ENCODE data around the gene SNAP25.

Gene SNAP25

DNA sequence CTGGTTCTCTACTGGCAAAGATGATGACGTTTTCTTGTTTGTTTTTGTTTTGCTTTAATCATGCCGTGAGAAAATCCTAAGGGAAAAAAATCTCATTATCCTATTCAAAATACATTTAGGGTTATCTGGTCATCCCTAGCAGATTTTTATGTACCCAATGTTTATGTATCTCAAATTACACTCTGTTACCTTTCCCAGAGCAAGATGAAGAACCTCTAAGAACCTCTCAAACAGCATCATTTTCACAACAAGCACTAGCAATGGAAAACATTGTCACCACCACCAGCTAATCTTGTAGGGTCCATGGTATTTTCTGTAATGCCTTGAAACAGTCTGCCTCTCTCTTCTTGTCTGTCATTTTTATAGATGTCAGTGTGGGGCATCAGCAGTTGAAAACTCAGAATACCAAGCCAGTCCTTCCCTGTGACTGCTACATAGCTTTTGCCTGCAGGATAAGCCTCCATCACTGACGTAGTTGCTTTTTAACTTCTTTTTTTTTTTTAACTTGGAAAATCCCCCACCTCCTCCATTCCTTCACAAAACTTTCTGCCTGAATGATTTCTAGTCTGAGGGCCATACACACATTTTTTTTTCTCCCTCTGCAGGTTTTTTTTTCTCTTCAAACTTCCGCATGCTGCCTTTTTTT is 2.4 kb upstream of the SNAP25 start:
- ChIA-PET CTCF (no interaction called here), POLR2A (no interaction called here)
- no peak for DNase-seq
- H3K4me1 ChIP-seq (ENCODE audit: control extremely low read depth in 1 of 4, control insufficient read depth in 4 of 4, insufficient read depth in 4 of 4, low read length in 3 of 4) = peaks cover 0 to 18% (median 15%) of the 10 kb centered on the region in 4 experiments
- H3K27ac ChIP-seq (ENCODE audit: insufficient read depth in 1 of 2, low read depth in 1 of 2, low read length in 2 of 2, poor library complexity in 1 of 2, severe bottlenecking in 2 of 2) = no peak overlapping the region
- peaks cover 8 to 50% (median 20%) of the 10 kb centered on the region in 5 experiments for H3K27me3 ChIP-seq (replicated peaks in 2 of 5; ENCODE audit: control insufficient read depth in 4 of 5, insufficient read depth in 5 of 5, low read length in 4 of 5)
- no peaks in the 10 kb centered on the region for H3K36me3 ChIP-seq (ENCODE audit: control insufficient read depth in 4 of 4, insufficient read depth in 4 of 4, low read length in 3 of 4)
- H3K9me3 ChIP-seq (ENCODE audit: control extremely low read depth in 1 of 5, control insufficient read depth in 4 of 5, insufficient read depth in 2 of 5, low read depth in 1 of 5, low read length in 4 of 5) = no peaks in the 10 kb centered on the region
- 65% methylated on average over 2 of the region's 4 CpGs for whole genome bisulfite sequencing (ENCODE audit: insufficient coverage)
- H3K4me3 ChIP-seq (ENCODE audit: control insufficient read depth in 1 of 7, extremely low read depth in 1 of 7, insufficient read depth in 4 of 7, low read depth in 2 of 7, low read length in 6 of 7) = no peak overlapping the region

DNA sequence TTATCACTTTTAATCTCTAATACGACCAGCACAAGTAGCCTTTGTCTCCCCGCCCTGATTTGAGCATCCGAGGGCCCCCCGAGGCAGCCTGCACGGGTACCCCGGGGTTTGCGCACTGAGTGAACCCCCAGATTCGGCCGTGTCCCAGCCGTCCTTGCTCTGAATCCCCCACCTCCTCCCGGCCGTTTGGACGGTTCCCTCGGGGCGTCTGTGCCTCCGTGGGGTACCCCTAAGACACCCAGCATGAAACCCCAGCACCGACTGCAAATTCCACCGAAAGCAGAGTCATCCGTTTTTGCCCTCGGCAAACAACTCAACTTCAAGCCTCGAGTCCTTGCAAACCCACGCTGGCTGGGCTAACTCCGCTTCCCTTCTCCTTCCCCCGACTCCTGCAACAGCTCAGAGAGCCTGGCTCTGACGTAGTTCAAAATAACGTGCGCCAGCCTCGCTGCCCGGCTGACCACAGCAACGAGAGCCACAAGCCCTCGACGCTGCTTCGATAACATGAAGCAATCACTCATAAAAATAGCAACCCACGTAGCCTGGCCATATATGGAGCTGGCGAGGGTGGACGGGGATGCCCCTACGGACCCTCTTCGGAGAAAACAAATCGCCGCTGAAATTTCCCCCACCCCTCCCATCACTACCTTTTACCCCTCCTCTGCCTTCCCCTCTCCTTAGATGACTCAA is 764 bp upstream of the SNAP25 start:
- Histone ChIP-seq H3K4me3 (ENCODE audit: control insufficient read depth in 1 of 7, extremely low read depth in 1 of 7, insufficient read depth in 4 of 7, low read depth in 2 of 7, low read length in 6 of 7) (peak overlapping the region in 5 of 7 experiments; percentile 28 to 54 (median 41)), H3K27me3 (replicated peaks in 2 of 5; ENCODE audit: control insufficient read depth in 4 of 5, insufficient read depth in 5 of 5, low read length in 4 of 5) (peaks cover 8 to 50% (median 20%) of the 10 kb centered on the region in 5 experiments), H3K9me3 (ENCODE audit: control extremely low read depth in 1 of 5, control insufficient read depth in 4 of 5, insufficient read depth in 2 of 5, low read depth in 1 of 5, low read length in 4 of 5) (no peaks in the 10 kb centered on the region), H3K27ac (ENCODE audit: insufficient read depth in 1 of 2, low read depth in 1 of 2, low read length in 2 of 2, poor library complexity in 1 of 2, severe bottlenecking in 2 of 2) (no peak overlapping the region), H3K36me3 (ENCODE audit: control insufficient read depth in 4 of 4, insufficient read depth in 4 of 4, low read length in 3 of 4) (no peaks in the 10 kb centered on the region), H3K4me1 (ENCODE audit: control extremely low read depth in 1 of 4, control insufficient read depth in 4 of 4, insufficient read depth in 4 of 4, low read length in 3 of 4) (peaks cover 0 to 18% (median 16%) of the 10 kb centered on the region in 4 experiments)
- DNase-seq = peak; percentile 20 to 58 (median 41)
- ChIA-PET CTCF (no interaction called here), POLR2A (no interaction called here)
- WGBS (ENCODE audit: insufficient coverage) = 2% methylated on average over 33 of the region's 40 CpGs

- H3K27me3 ChIP-seq (replicated peaks in 2 of 5; ENCODE audit: control insufficient read depth in 4 of 5, insufficient read depth in 5 of 5, low read length in 4 of 5) = peaks cover 8 to 45% (median 20%) of the 10 kb centered on the region in 5 experiments
- no peak overlapping the region for H3K27ac ChIP-seq (ENCODE audit: insufficient read depth in 1 of 2, low read depth in 1 of 2, low read length in 2 of 2, poor library complexity in 1 of 2, severe bottlenecking in 2 of 2)
- peak; percentile 74 to 87 (median 86) for DNase-seq
- no peaks in the 10 kb centered on the region for H3K36me3 ChIP-seq (ENCODE audit: control insufficient read depth in 4 of 4, insufficient read depth in 4 of 4, low read length in 3 of 4)
- peaks cover 0 to 28% (median 19%) of the 10 kb centered on the region in 4 experiments for H3K4me1 ChIP-seq (ENCODE audit: control extremely low read depth in 1 of 4, control insufficient read depth in 4 of 4, insufficient read depth in 4 of 4, low read length in 3 of 4)
- POLR2A ChIA-PET = no interaction called here
- CTCF ChIA-PET = interaction anchor here (0.7 kb wide), 1 partner anchor 239 kb away, joined by 3 read pairs; no protein-coding TSS in a partner anchor
- 0% methylated on average over 32 of the region's 32 CpGs for WGBS (ENCODE audit: insufficient coverage)
- peak overlapping the region in 6 of 7 experiments; percentile 48 to 82 (median 68) for H3K4me3 ChIP-seq (ENCODE audit: control insufficient read depth in 1 of 7, extremely low read depth in 1 of 7, insufficient read depth in 4 of 7, low read depth in 2 of 7, low read length in 6 of 7)
- no peaks in the 10 kb centered on the region for H3K9me3 ChIP-seq (ENCODE audit: control extremely low read depth in 1 of 5, control insufficient read depth in 4 of 5, insufficient read depth in 2 of 5, low read depth in 1 of 5, low read length in 4 of 5)
These were observed 792 bp downstream of the SNAP25 start for GRCh38 chr20:10219452-10219791.

GRCh38 chr20:10219993-10220750 is 1.5 kb downstream of the SNAP25 start:
- Histone ChIP-seq H3K36me3 (ENCODE audit: control insufficient read depth in 4 of 4, insufficient read depth in 4 of 4, low read length in 3 of 4) (no peaks in the 10 kb centered on the region), H3K9me3 (ENCODE audit: control extremely low read depth in 1 of 5, control insufficient read depth in 4 of 5, insufficient read depth in 2 of 5, low read depth in 1 of 5, low read length in 4 of 5) (no peaks in the 10 kb centered on the region), H3K4me1 (ENCODE audit: control extremely low read depth in 1 of 4, control insufficient read depth in 4 of 4, insufficient read depth in 4 of 4, low read length in 3 of 4) (peaks cover 0 to 28% (median 19%) of the 10 kb centered on the region in 4 experiments), H3K27ac (ENCODE audit: insufficient read depth in 1 of 2, low read depth in 1 of 2, low read length in 2 of 2, poor library complexity in 1 of 2, severe bottlenecking in 2 of 2) (no peak overlapping the region), H3K4me3 (ENCODE audit: control insufficient read depth in 1 of 7, extremely low read depth in 1 of 7, insufficient read depth in 4 of 7, low read depth in 2 of 7, low read length in 6 of 7) (no peak overlapping the region), H3K27me3 (replicated peaks in 2 of 5; ENCODE audit: control insufficient read depth in 4 of 5, insufficient read depth in 5 of 5, low read length in 4 of 5) (peaks cover 6 to 38% (median 20%) of the 10 kb centered on the region in 5 experiments)
- ChIA-PET POLR2A (no interaction called here), CTCF (interaction anchor here (1.0 kb wide), 1 partner anchor 1461 kb away, joined by 3 read pairs; no protein-coding TSS in a partner anchor)
- no peak for DNase-seq
- WGBS (ENCODE audit: insufficient coverage) = 94% methylated on average over 2 of the region's 4 CpGs

- H3K4me3 ChIP-seq (ENCODE audit: control insufficient read depth in 1 of 7, extremely low read depth in 1 of 7, insufficient read depth in 4 of 7, low read depth in 2 of 7, low read length in 6 of 7) = no peak overlapping the region
These were observed 2.4 kb downstream of the SNAP25 start for GRCh38 chr20:10221021-10221420.

GRCh38 chr20:10225439-10226060 is 6.9 kb downstream of the SNAP25 start:
- ChIA-PET CTCF (interaction anchor here (0.7 to 2.5 kb wide), 14 partner anchors 17 to 254 kb away, joined by 3 to 15 read pairs (median 4); no protein-coding TSS in a partner anchor), POLR2A (no interaction called here)

More at GRCh38 chr20:10221021-10221420, 2.4 kb downstream of the SNAP25 start:
- POLR2A ChIA-PET = no interaction called here
- Histone ChIP-seq H3K27ac (ENCODE audit: insufficient read depth in 1 of 2, low read depth in 1 of 2, low read length in 2 of 2, poor library complexity in 1 of 2, severe bottlenecking in 2 of 2) (no peak overlapping the region), H3K9me3 (ENCODE audit: control extremely low read depth in 1 of 5, control insufficient read depth in 4 of 5, insufficient read depth in 2 of 5, low read depth in 1 of 5, low read length in 4 of 5) (no peaks in the 10 kb centered on the region), H3K36me3 (ENCODE audit: control insufficient read depth in 4 of 4, insufficient read depth in 4 of 4, low read length in 3 of 4) (no peaks in the 10 kb centered on the region), H3K27me3 (replicated peaks in 2 of 5; ENCODE audit: control insufficient read depth in 4 of 5, insufficient read depth in 5 of 5, low read length in 4 of 5) (peaks cover 2 to 30% (median 14%) of the 10 kb centered on the region in 5 experiments), H3K4me1 (ENCODE audit: control extremely low read depth in 1 of 4, control insufficient read depth in 4 of 4, insufficient read depth in 4 of 4, low read length in 3 of 4) (peaks cover 0 to 35% (median 21%) of the 10 kb centered on the region in 4 experiments)
- CTCF ChIA-PET = interaction anchor here (0.9 kb wide), 1 partner anchor 131 kb away, joined by 3 read pairs; no protein-coding TSS in a partner anchor
- 97% methylated on average over 4 of the region's 6 CpGs for WGBS (ENCODE audit: insufficient coverage)
- DNase-seq = no peak

More at GRCh38 chr20:10225439-10226060, 6.9 kb downstream of the SNAP25 start:
- DNase-seq = peak; percentile 71 to 92 (median 86)
- H3K4me3 ChIP-seq (ENCODE audit: control insufficient read depth in 1 of 7, extremely low read depth in 1 of 7, insufficient read depth in 4 of 7, low read depth in 2 of 7, low read length in 6 of 7) = no peak overlapping the region
- H3K27me3 ChIP-seq (replicated peaks in 2 of 5; ENCODE audit: control insufficient read depth in 4 of 5, insufficient read depth in 5 of 5, low read length in 4 of 5) = no peaks in the 10 kb centered on the region
- no peak overlapping the region for H3K27ac ChIP-seq (ENCODE audit: insufficient read depth in 1 of 2, low read depth in 1 of 2, low read length in 2 of 2, poor library complexity in 1 of 2, severe bottlenecking in 2 of 2)
- no CpG with 5 or more reads among the region's 1 CpG for WGBS (ENCODE audit: insufficient coverage)
- no peaks in the 10 kb centered on the region for H3K36me3 ChIP-seq (ENCODE audit: control insufficient read depth in 4 of 4, insufficient read depth in 4 of 4, low read length in 3 of 4)
- no peaks in the 10 kb centered on the region for H3K9me3 ChIP-seq (ENCODE audit: control extremely low read depth in 1 of 5, control insufficient read depth in 4 of 5, insufficient read depth in 2 of 5, low read depth in 1 of 5, low read length in 4 of 5)
- H3K4me1 ChIP-seq (ENCODE audit: control extremely low read depth in 1 of 4, control insufficient read depth in 4 of 4, insufficient read depth in 4 of 4, low read length in 3 of 4) = peaks cover 0 to 21% (median 4%) of the 10 kb centered on the region in 4 experiments

All from common myeloid progenitor, CD34-positive (primary cell).